Thyroid gland (tissue), 4 donors: ENCODE measurements around the gene MAP3K12.

Source experiments
- CTCF ChIP-seq, 6 experiments: fragments of 200-600 bp in 3 of 6; fragments of 450-650 bp in 3 of 6; sonication (generic) in 3 of 6; IDR thresholded peaks; one replicate each; pipeline ENCODE4 v1.5.1; 2016 to 2019; ENCODE audit warnings: antibody characterized with exemption in 6 of 6, mild to moderate bottlenecking in 2 of 6, inconsistent platforms in 1 of 6, moderate library complexity in 1 of 6
- POLR2A ChIP-seq, 2 donors: fragments of 450-650 bp; IDR thresholded peaks; one replicate each; pipeline ENCODE4 v1.6.1; 2017; ENCODE audit warnings: antibody characterized with exemption in 2 of 2, mild to moderate bottlenecking in 2 of 2, moderate library complexity in 1 of 2

- no peak for TF ChIP-seq CTCF (IDR thresholded peaks at IDR 0.05)
- no peak for TF ChIP-seq POLR2A (IDR thresholded peaks at IDR 0.05)
Observed at GRCh38 chr12:53492188-53492587, 7.1 kb downstream of the MAP3K12 start.
